Erythroblast (primary cell): ENCODE results near the gene TSPAN9.

Source experiments
- GATA1 ChIP-seq: IDR thresholded peaks from 2 replicates; pipeline ENCODE4 v1.6.1; 2011; ENCODE audit warnings: low read depth, mild to moderate bottlenecking, control low read depth, low read length, moderate library complexity
- POLR2A ChIP-seq: IDR thresholded peaks from 2 replicates; pipeline ENCODE4 v1.6.1; 2011; ENCODE audit warnings: mild to moderate bottlenecking, low read length

GRCh38 chr12:3250576-3250975 is 173.4 kb downstream of the TSPAN9 start:
- TF ChIP-seq POLR2A (no peak), GATA1 (no peak)
